Mucosa of rectum (tissue), 2 donors: ENCODE results near the gene FOXN4.

Experiments
- H3K27ac ChIP-seq, 2 donors: one replicate each; pipeline ENCODE4 v1.7.0; 2013; ENCODE audit warnings: inconsistent platforms in 2 of 2, low read depth in 2 of 2, low read length in 2 of 2
- H3K27me3 ChIP-seq, 2 donors: one replicate each; pipeline ENCODE4 v1.7.0; 2013; ENCODE audit warnings: low read length in 2 of 2; ENCODE audit not compliant: control insufficient read depth in 2 of 2, insufficient read depth in 2 of 2
- H3K36me3 ChIP-seq, 2 donors: one replicate each; pipeline ENCODE4 v1.7.0; 2013; ENCODE audit warnings: low read length in 2 of 2; ENCODE audit not compliant: control insufficient read depth in 2 of 2, insufficient read depth in 2 of 2
- H3K4me1 ChIP-seq, 2 donors: one replicate each; pipeline ENCODE4 v1.7.0; 2013; ENCODE audit warnings: low read length in 2 of 2, mild to moderate bottlenecking in 1 of 2; ENCODE audit not compliant: control insufficient read depth in 2 of 2, insufficient read depth in 2 of 2
- H3K4me3 ChIP-seq, 2 donors: one replicate each; pipeline ENCODE4 v1.7.0; 2013; ENCODE audit warnings: low read length in 2 of 2
- H3K9ac ChIP-seq, 2 donors: one replicate each; pipeline ENCODE4 v1.7.0; 2013; ENCODE audit warnings: low read length in 2 of 2, low read depth in 1 of 2, mild to moderate bottlenecking in 1 of 2
- H3K9me3 ChIP-seq, 2 donors: one replicate each; pipeline ENCODE4 v1.7.0; 2013; ENCODE audit warnings: low read length in 2 of 2; ENCODE audit not compliant: control insufficient read depth in 2 of 2
- donor health status: healthy.
- donor health status: Normal muscosa, but diverticular disease.

FOXN4 gene

DNA sequence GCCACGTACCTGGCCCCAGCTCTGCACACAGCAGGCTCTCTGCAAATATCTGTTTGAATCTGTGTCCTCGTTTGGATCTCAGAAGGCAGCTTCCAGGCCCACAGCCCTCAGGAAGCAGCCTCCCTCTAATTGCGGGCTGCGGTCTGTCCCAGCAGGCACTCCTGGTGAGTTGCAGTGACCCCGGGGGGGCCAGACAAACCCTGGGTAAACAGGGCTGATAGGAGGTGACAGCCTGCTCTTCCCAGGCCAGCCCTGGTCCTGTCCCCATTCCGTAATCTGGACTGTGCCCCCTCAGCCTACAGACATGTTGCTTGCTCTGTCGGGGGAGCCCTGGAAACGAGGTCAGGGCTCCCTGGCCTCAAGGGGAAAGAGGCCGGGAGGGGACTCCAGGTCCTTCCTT is 2.0 kb downstream of the FOXN4 start:
- H3K27ac ChIP-seq: no peak overlapping the region
- no peaks in the 10 kb centered on the region for H3K9me3 ChIP-seq
- H3K27me3 ChIP-seq: peaks cover 22 to 31% of the 10 kb centered on the region in 2 donors
- peaks cover 2 to 7% of the 10 kb centered on the region in 2 donors for H3K4me1 ChIP-seq
- H3K4me3 ChIP-seq: no peak overlapping the region
- no peaks in the 10 kb centered on the region for H3K36me3 ChIP-seq
- no peak overlapping the region for H3K9ac ChIP-seq

DNA sequence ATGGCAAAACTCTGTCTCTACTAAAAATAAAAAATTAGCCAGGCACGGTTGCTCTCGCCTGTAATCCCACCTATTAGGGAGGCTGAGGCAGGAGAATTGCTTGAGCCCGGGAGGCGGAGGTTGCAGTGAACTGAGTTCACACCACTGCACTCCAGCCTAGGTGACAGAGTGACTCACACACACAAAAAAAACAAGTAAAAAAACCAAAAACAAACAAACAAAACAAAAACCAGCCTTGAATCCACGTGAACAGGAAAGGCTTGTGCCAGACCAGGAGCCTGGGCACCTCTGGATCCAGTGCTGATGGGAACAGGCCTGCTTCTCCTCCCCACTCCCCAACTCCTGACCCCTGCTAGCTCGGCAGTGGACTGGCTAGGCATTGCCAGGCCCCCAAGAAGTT is 3.5 kb downstream of the FOXN4 start:
- no peaks in the 10 kb centered on the region for H3K36me3 ChIP-seq
- H3K4me3 ChIP-seq: no peak overlapping the region
- H3K4me1 ChIP-seq: peaks cover 2 to 5% of the 10 kb centered on the region in 2 donors
- no peak overlapping the region for H3K9ac ChIP-seq
- no peaks in the 10 kb centered on the region for H3K9me3 ChIP-seq
- H3K27ac ChIP-seq: no peak overlapping the region
- H3K27me3 ChIP-seq: peaks cover 19 to 32% of the 10 kb centered on the region in 2 donors

DNA sequence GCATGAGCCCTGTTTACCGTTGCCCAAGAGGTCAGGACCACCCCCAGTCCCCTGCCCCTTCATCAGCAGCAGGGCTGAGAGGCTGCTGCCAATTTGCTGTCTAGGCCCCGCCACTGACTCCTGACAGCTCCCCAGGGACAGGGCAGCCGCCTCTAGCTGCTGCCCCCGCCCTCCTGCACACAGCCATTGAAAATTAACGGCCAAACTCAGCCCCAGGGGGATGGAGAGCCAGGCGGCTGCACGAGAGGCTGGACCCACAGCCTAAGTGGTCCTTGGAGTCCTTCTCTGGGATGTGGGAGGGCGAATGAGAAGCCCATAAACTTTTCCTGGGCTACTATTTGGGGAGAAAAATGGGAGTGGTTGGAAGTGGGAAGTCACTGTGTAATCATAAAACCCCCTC is 4.6 kb downstream of the FOXN4 start:
- Histone ChIP-seq H3K36me3 (no peaks in the 10 kb centered on the region), H3K4me1 (no peaks in the 10 kb centered on the region), H3K27ac (no peak overlapping the region), H3K27me3 (peaks cover 18 to 32% of the 10 kb centered on the region in 2 donors), H3K4me3 (no peak overlapping the region), H3K9me3 (no peaks in the 10 kb centered on the region), H3K9ac (no peak overlapping the region)

DNA sequence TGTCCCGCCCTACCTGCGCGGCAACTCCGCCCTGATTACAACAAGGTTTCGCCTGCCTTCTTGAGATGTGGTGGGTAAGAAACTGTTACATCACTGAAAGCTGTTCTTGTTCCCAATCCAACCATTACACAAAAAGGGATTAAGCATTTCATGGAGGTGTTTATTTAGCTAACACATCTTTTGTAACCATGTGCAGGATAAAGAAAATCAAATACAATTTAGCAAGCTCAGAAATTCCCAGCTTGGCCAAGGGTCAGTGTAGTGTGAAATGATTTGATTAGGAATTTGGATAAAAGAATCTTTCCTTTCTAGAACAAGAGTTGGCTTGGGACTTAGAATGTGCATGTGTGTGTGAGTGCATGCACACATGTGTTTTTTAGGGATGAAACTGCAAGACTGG is 6.3 kb downstream of the FOXN4 start:
- H3K27ac ChIP-seq: no peak overlapping the region
- no peak overlapping the region for H3K9ac ChIP-seq
- no peak overlapping the region for H3K4me3 ChIP-seq
- no peaks in the 10 kb centered on the region for H3K9me3 ChIP-seq
- no peaks in the 10 kb centered on the region for H3K4me1 ChIP-seq
- H3K27me3 ChIP-seq: peaks cover 7 to 19% of the 10 kb centered on the region in 2 donors
- no peaks in the 10 kb centered on the region for H3K36me3 ChIP-seq

DNA sequence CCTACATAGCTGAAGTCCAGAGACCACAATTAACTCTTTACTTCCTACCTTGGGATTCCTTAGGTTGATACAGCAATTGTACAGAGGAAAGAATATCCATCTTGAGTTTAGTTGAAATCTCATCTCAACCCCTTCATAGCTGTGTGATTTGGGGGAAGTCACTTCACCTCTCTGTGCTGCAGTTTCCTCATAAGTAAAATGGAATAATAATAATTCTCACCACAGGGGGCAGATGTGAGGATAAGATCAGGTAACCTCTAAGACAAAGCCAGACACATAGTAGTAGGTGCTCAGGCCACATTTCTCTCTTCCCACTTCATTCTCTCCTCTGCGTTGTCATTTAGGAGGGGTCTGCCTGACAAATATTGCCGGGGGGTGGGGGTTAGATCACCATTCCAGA is 6.7 kb downstream of the FOXN4 start:
- Histone ChIP-seq H3K27me3 (peaks cover 3 to 17% of the 10 kb centered on the region in 2 donors), H3K9ac (no peak overlapping the region), H3K9me3 (no peaks in the 10 kb centered on the region), H3K27ac (no peak overlapping the region), H3K4me3 (no peak overlapping the region), H3K4me1 (no peaks in the 10 kb centered on the region), H3K36me3 (no peaks in the 10 kb centered on the region)

DNA sequence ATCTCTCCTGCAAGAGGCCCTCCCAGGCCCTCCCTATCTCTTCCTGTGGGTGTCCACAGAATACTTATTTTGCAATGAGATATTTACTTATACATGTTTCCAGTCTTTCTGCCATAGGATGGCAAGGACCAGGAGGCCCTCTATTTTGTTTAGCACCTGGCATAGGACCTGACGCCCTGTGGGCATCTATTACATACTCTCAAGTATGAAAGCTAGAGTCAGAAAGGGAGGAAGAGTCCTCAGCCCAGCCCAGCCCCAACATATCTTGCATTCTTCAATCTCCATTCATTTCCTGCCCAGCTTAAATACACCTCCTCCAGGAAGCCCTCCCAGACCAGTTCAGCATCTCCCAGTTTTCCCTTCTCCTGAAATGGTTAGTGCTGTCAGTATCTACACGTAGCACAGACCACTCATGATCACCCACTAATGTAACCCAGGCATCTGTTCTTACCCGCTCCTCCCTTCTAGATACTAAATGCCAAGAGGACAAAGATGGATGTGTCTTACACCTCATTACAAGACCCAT is 7.4 kb downstream of the FOXN4 start:
- Histone ChIP-seq H3K27ac (no peak overlapping the region), H3K4me1 (no peaks in the 10 kb centered on the region), H3K9ac (no peak overlapping the region), H3K4me3 (no peak overlapping the region), H3K36me3 (no peaks in the 10 kb centered on the region), H3K27me3 (peaks cover 2 to 13% of the 10 kb centered on the region in 2 donors), H3K9me3 (no peaks in the 10 kb centered on the region)

DNA sequence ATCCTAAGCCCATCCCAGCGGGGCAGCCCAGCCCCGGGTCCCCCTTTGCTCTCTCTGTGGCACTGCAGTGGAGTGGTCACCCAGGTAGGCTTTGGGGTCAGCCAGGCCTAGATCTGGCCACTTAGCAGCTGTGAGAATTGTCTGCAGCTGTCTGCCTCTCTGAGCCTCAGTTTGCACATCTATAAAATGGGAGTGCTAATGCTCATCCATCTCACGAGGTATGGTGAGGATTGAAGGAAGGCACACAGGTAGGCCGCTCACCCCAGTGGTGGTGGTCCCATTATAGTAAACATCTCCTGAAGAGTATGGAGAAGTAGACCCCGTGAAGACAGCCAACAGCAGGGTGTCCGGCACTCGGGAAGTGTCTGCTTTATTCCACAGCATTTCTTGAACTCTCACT is 9.2 kb downstream of the FOXN4 start:
- Histone ChIP-seq H3K4me1 (no peaks in the 10 kb centered on the region), H3K27ac (no peak overlapping the region), H3K9me3 (no peaks in the 10 kb centered on the region), H3K36me3 (no peaks in the 10 kb centered on the region), H3K27me3 (peaks cover 2 to 6% of the 10 kb centered on the region in 2 donors), H3K4me3 (no peak overlapping the region), H3K9ac (no peak overlapping the region)

DNA sequence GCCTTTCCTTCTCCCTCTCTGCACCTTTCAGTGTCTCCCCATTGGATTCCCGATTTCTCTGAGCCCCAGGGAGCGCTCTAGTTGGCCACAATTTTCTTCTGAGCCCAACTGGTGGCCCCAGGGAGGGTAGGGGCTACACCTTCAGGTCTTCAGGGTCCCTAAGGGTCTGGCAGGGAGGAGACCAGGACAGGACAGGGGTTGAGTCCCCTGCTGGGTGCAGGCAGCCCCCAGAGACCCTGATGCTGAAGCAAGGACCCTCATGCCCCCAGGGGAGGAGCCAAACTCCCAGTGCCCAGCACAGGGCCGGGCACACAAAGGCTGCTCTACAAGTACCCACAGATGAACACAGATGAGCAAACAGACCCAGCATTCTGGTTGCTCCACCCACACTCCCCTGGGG is 12.7 kb downstream of the FOXN4 start:
- H3K4me1 ChIP-seq: no peaks in the 10 kb centered on the region
- no peak overlapping the region for H3K4me3 ChIP-seq
- H3K27me3 ChIP-seq: no peaks in the 10 kb centered on the region
- no peaks in the 10 kb centered on the region for H3K9me3 ChIP-seq
- no peak overlapping the region for H3K27ac ChIP-seq
- H3K9ac ChIP-seq: no peak overlapping the region
- no peaks in the 10 kb centered on the region for H3K36me3 ChIP-seq

DNA sequence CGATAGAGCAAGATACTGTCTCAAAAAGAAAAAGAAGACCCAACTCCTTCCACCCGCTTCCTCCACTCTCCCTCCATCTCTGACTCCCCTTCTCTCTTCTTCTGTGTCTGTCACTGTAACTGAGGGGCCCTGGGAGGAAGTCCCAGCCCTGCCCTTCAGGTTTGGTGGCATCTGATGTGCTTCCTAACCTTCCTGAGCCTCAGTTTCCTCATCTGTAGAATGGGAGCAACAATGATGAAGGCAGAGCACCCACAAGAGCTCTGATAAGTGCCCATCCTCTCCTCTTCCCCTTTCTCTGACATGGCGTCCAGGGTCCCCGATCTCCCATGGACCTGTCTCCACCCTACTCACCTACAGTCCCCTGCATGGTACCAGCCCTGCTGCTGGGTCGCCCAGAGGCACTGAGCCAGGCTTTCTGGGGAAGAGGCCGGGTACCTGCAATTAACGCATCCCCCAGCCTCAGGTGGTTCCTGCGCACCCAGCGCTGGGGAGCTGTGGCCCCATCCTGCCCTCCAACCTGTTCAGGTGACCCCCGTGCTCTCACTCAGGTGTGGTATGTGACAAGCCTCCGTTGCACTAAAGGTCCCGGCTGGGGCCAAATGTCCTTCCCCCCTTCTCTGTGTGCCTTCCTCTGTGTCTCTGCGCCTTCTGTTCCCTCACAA is 13.2 kb downstream of the FOXN4 start:
- H3K27me3 ChIP-seq: no peaks in the 10 kb centered on the region
- H3K27ac ChIP-seq: no peak overlapping the region
- H3K9me3 ChIP-seq: no peaks in the 10 kb centered on the region
- H3K4me3 ChIP-seq: no peak overlapping the region
- no peaks in the 10 kb centered on the region for H3K36me3 ChIP-seq
- no peaks in the 10 kb centered on the region for H3K4me1 ChIP-seq
- no peak overlapping the region for H3K9ac ChIP-seq

DNA sequence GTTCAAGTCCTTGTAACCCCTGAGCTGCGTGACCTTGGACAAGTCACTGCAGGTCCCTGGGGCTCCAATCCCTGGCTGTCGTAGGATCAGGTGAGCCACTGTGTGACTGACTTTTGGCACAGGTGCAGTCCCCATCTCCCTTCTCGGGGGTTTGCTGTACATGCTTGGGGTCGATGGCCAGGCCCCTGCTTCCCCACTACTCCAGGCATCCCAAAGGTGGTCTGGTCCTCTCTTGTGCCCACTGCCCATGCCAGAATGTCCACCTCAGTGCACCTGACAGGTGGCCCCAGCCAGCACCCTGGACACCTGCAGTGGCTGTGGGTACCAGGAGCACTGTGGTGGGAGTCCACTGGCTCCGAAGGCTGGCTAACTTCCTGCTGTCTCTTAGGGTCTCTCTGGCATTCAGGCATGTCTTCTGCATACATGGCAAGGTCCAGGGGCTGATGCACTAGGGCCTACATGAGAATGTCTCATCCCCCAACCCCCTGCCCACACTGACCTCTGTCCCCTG is 14.7 kb downstream of the FOXN4 start:
- Histone ChIP-seq H3K27ac (no peak overlapping the region), H3K4me3 (no peak overlapping the region), H3K9ac (no peak overlapping the region), H3K9me3 (no peaks in the 10 kb centered on the region), H3K27me3 (no peaks in the 10 kb centered on the region), H3K4me1 (no peaks in the 10 kb centered on the region), H3K36me3 (no peaks in the 10 kb centered on the region)
